ENCODE data around the gene TEX264. TPM values are rescaled to one million over a fixed set of nuclear protein-coding genes. Genes with fewer than 3 reads are reported as not detected.

TEX264 gene
- total and polyA plus RNA-seq, 3 donors from 2014 or later, result 241 to 252 (median 251) TPM

DNA sequence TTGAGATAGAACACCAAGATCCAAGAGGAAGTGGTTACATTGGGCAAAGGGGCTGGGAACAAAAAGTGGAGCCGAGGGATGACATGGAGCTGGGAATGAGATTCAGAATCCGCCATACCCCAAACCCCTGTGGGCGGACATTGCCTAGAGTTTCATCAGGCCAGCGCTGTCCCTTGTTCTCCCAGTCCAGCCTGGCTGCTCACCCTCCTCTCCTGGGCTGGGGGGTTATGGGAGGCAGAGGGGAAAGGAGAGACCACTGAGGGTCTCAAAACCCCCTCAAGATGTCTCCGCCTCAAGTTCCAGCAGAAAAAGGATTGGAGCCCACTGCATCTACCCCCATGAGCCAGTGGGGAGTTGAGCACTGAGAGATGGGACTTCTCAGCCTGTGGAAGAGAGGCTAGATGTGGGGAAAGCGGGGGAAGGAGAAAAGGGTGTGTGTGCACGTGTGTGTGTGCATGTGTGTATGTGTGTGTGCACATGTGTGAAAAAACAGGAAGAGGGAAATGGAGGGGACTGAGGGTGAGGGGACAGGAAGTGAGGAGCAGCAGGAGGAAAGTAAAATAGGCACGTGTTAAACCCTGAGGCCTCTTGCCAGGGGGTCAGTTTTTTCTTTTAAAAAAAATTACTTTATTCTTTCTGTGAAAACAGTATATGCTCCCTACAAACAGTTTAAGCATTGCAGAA is 50.2 kb downstream of the TEX264 start:
- WGBS, 2 donors, result 72 to 80% methylated on average over 8 of the region's 8 CpGs
- no peaks in the 10 kb centered on the region for H3K27me3 ChIP-seq
- no peak overlapping the region for H3K4me3 ChIP-seq
- H3K27ac ChIP-seq, result no peak overlapping the region
- TF ChIP-seq, protein P1, sequence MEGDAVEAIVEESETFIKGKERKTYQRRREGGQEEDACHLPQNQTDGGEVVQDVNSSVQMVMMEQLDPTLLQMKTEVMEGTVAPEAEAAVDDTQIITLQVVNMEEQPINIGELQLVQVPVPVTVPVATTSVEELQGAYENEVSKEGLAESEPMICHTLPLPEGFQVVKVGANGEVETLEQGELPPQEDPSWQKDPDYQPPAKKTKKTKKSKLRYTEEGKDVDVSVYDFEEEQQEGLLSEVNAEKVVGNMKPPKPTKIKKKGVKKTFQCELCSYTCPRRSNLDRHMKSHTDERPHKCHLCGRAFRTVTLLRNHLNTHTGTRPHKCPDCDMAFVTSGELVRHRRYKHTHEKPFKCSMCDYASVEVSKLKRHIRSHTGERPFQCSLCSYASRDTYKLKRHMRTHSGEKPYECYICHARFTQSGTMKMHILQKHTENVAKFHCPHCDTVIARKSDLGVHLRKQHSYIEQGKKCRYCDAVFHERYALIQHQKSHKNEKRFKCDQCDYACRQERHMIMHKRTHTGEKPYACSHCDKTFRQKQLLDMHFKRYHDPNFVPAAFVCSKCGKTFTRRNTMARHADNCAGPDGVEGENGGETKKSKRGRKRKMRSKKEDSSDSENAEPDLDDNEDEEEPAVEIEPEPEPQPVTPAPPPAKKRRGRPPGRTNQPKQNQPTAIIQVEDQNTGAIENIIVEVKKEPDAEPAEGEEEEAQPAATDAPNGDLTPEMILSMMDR (IDR thresholded peaks at IDR 0.05), result no peak
- no peak for TF ChIP-seq POLR2A (IDR thresholded peaks at IDR 0.05)
- H3K36me3 ChIP-seq (ENCODE audit: low read depth, missing control alignments), result no peaks in the 10 kb centered on the region
- no peaks in the 10 kb centered on the region for H3K4me1 ChIP-seq
- DNase-seq, result no peak
- intact Hi-C loops (cut with DNase I; ENCODE audit: low total_unique reads), result no loop called here
- H3K9me3 ChIP-seq, result no peaks in the 10 kb centered on the region

DNA sequence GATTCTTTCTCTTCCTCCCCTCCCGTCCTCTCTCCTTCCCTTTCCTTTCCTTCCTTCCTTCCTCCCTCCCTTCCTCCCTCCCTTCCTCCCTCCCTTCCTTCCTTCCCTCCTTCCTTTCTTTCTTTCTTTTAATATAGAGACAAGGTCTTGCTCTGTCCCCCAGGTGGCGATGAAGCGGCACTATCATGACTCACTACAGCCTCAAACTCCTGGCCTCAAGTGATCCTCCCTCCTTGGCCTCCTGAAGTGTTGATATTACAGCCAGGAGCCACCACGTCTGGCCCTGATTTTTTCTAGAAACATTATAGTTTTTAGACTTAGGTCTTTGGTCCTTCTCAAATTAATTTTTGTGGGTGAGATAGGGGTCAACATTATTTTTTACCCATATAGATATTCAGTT is 51.3 kb downstream of the TEX264 start:
- Histone ChIP-seq H3K4me3 (no peak overlapping the region), H3K36me3 (ENCODE audit: low read depth, missing control alignments) (no peaks in the 10 kb centered on the region), H3K9me3 (no peaks in the 10 kb centered on the region), H3K27ac (no peak overlapping the region), H3K27me3 (no peaks in the 10 kb centered on the region), H3K4me1 (no peaks in the 10 kb centered on the region)
- intact Hi-C loops (cut with DNase I; ENCODE audit: low total_unique reads), result no loop called here
- DNase-seq, result no peak
- WGBS, 2 donors, result 73 to 76% methylated on average over 4 of the region's 4 CpGs
- no peak for TF ChIP-seq POLR2A (IDR thresholded peaks at IDR 0.05)

DNA sequence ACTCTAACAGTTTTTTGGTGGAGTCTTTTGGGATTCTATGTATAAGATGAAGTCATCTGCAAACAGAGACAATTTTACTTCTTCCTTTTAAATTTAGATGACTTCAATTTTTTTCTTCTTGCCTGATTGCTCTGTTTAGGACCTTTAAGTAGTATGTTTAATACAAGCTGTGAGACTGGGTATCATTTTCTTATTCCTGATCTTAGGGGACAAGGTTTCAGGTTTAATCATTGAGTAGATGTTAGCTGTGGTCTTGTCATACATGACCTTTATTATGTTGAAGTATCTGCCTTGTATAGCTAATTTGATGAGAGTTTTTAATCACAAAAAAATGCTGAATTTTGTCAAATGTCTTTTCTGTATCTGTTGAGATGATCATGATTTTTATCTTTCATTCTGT is 56.4 kb downstream of the TEX264 start:
- Histone ChIP-seq H3K4me3 (no peak overlapping the region), H3K4me1 (no peaks in the 10 kb centered on the region), H3K36me3 (ENCODE audit: low read depth, missing control alignments) (no peaks in the 10 kb centered on the region), H3K9me3 (no peaks in the 10 kb centered on the region), H3K27ac (no peak overlapping the region), H3K27me3 (no peaks in the 10 kb centered on the region)
- no peak for DNase-seq
- TF ChIP-seq POLR2A (IDR thresholded peaks at IDR 0.05), result no peak
- TF ChIP-seq, protein P1 (IDR thresholded peaks at IDR 0.05), result no peak
- intact Hi-C loops (cut with DNase I; ENCODE audit: low total_unique reads), result no loop called here

DNA sequence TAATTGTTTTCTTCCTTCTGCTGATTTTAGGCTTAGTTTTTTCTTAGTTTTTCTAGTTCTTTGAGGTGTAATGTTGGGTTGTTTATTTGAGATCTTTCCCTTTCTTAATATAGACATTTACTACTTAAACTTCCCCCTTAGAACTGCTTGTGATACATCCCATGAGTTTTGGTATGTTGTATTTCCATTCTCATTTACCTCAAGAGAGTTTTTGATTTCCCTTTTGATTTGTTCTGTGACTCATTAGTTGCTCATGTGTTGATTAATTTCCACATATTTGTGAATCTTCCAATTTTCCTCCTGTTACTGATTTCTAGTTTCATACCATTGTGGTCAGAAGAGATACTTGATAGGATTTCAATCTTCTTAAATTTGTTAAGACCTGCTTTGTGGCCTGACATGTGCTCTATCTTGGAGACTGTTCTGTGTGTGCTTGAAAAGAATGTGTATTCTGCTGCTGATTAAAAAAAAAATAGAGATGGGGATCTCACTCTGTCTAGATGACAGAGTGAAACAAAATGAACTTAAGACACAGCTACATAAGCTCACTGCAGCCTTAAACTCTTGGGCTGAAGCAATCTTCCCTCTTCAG is 58.1 kb downstream of the TEX264 start:
- Histone ChIP-seq H3K36me3 (ENCODE audit: low read depth, missing control alignments) (no peaks in the 10 kb centered on the region), H3K4me1 (no peaks in the 10 kb centered on the region), H3K27ac (no peak overlapping the region), H3K9me3 (no peaks in the 10 kb centered on the region), H3K4me3 (no peak overlapping the region), H3K27me3 (no peaks in the 10 kb centered on the region)
- TF ChIP-seq, protein P1 (IDR thresholded peaks at IDR 0.05), result no peak
- no peak for DNase-seq
- intact Hi-C loops (cut with DNase I; ENCODE audit: low total_unique reads), result no loop called here

DNA sequence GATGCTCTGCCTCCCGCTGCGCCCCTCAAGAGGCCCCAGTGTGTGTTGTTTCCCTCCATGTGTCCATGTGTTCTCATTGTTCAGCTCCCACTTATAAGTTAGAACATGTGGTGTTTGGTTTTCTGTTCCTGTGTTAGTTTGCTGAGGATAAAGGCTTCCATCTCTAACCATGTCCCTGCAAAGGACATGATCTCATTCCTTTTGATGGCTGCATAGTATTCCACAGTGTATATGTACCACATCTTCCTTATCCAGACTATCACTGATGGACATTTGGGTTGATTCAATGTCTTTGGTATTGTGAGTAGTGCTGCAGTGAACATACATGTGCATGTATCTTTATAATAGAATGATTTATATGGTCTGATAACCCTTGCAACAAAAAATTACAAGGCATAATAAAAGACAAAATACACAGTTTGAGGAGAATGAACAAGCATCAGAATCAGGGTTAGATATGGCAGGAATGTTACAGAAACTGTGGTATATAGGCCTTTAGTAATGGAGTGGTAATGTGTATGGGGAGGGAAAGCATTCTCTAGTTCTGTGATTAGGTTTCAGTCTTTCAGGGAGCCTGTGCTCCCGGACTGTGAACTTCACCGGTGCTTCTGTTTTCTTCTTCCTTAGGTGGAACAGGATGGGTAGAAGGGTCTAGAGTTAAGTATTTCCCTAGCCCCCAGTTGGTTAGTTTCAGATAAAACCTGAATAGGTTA is 63.0 kb downstream of the TEX264 start:
- WGBS, 2 donors, result 91 to 92% methylated on average over 4 of the region's 4 CpGs
- Histone ChIP-seq H3K27me3 (no peaks in the 10 kb centered on the region), H3K36me3 (ENCODE audit: low read depth, missing control alignments) (no peaks in the 10 kb centered on the region), H3K27ac (no peak overlapping the region), H3K4me1 (no peaks in the 10 kb centered on the region), H3K4me3 (no peak overlapping the region), H3K9me3 (no peaks in the 10 kb centered on the region)
- DNase-seq, result no peak
- TF ChIP-seq POLR2A (IDR thresholded peaks at IDR 0.05), result no peak
- TF ChIP-seq, protein P1 (IDR thresholded peaks at IDR 0.05), result no peak
- intact Hi-C loops (cut with DNase I; ENCODE audit: low total_unique reads), result no loop called here
